Lung (tissue), 12 donors: ENCODE measurements around the gene RBFOX2. TPM values are rescaled to one million over a fixed set of nuclear protein-coding genes. Genes with fewer than 3 reads are reported as not detected.

Experiments
- ATAC-seq: fragments of 200-7000 bp; cut with Tn5 transposase; one replicate; pipeline ENCODE4 v1.9.1; 2020; ENCODE audit warnings: moderate number of reproducible peaks; ENCODE audit not compliant: insufficient read depth, low FRiP score
- DNase-seq, 3 donors: peaks; one replicate each; pipeline ENCODE4 v3.0.0-alpha.2; 2013 to 2017
- H3K27ac ChIP-seq, 2 donors: one replicate each; pipeline ENCODE4 v1.5.1; 2013; ENCODE audit warnings: mild to moderate bottlenecking in 2 of 2, moderate library complexity in 2 of 2, control low read depth in 1 of 2, inconsistent platforms in 1 of 2, low read depth in 1 of 2, low read length in 1 of 2
- H3K27me3 ChIP-seq, 3 donors: one replicate each; pipeline ENCODE4 v1.5.1; 2013; ENCODE audit warnings: low read length in 2 of 3; ENCODE audit not compliant: control insufficient read depth in 3 of 3, insufficient read depth in 3 of 3
- H3K36me3 ChIP-seq, 4 donors: one replicate each; pipeline ENCODE4 v1.5.1; 2013; ENCODE audit warnings: low read length in 4 of 4, mild to moderate bottlenecking in 1 of 4, moderate library complexity in 1 of 4; ENCODE audit not compliant: control insufficient read depth in 4 of 4, insufficient read depth in 4 of 4
- H3K4me1 ChIP-seq, 5 donors: one replicate each; pipeline ENCODE4 v1.5.1; 2013; ENCODE audit warnings: low read length in 5 of 5, mild to moderate bottlenecking in 2 of 5, moderate library complexity in 1 of 5; ENCODE audit not compliant: control insufficient read depth in 5 of 5, insufficient read depth in 5 of 5
- H3K4me3 ChIP-seq: one replicate; pipeline ENCODE4 v1.5.1; 2013; ENCODE audit warnings: mild to moderate bottlenecking, control low read depth, moderate library complexity
- H3K9ac ChIP-seq, 2 donors: one replicate each; pipeline ENCODE4 v1.5.1; 2013; ENCODE audit warnings: low read length in 2 of 2, control low read depth in 1 of 2; ENCODE audit not compliant: insufficient read depth in 1 of 2
- H3K9me3 ChIP-seq, 4 donors: one replicate each; pipeline ENCODE4 v1.5.1; 2013; ENCODE audit warnings: low read length in 3 of 4, mild to moderate bottlenecking in 1 of 4, moderate library complexity in 1 of 4; ENCODE audit not compliant: control insufficient read depth in 4 of 4, insufficient read depth in 3 of 4
- CTCF ChIP-seq: IDR thresholded peaks from 2 replicates; pipeline ENCODE4 v1.5.1; 2012; ENCODE audit warnings: mild to moderate bottlenecking; ENCODE audit errors: control extremely low read depth, extremely low read depth
- WGBS, 2 donors: extraction: QIAGEN DNeasy Blood & Tissue Kit; methylation state at CpG; one replicate each; pipeline ENCODE4 v1.1.7; 2013; 5-methylcytosine and 5-hydroxymethylcytosine counted together
- polyA plus RNA-seq, 2 donors: library from polyadenylated mRNA; stranded (reverse); fragments of 200-250 nt; gene quantifications; one replicate each; pipeline ENCODE4 v1.2.1, GENCODE V29; 2013
- total RNA-seq, 2 donors: library from RNA; depleted of rRNA in 1 of 2; stranded (reverse); fragments of >200 nt in 1 of 2; gene quantifications; one replicate each; pipeline ENCODE4 v1.2.1, GENCODE V29; 2014 to 2021
- donor health status: control.
- donor health status: control.
- donor health status: Bipolar disorder and iron deficiency.
- donor health status: healthy.
- donor health status: DM: yes; HTN: yes; CAD: no.

Gene RBFOX2
- total and polyA plus RNA-seq, 4 donors = 16.5 to 195 (median 43.3) TPM

- H3K27me3 ChIP-seq = no peaks in the 10 kb centered on the region
- H3K9ac ChIP-seq = no peak overlapping the region
- no peaks in the 10 kb centered on the region for H3K9me3 ChIP-seq
- no peak for ATAC-seq
- H3K36me3 ChIP-seq = peaks cover 12 to 32% (median 25%) of the 10 kb centered on the region in 4 donors
- peaks cover 0 to 27% (median 17%) of the 10 kb centered on the region in 5 donors for H3K4me1 ChIP-seq
- peak overlapping the region in 1 of 2 donors; percentile 53 for H3K27ac ChIP-seq
- DNase-seq = no peak
- TF ChIP-seq CTCF = no peak
- WGBS, 2 donors = 76 to 77% methylated on average over 4 of the region's 4 CpGs
- H3K4me3 ChIP-seq = no peak overlapping the region
These were observed 281.5 kb downstream of the RBFOX2 start for GRCh38 chr22:35746946-35747703.

- peaks cover 11 to 33% (median 24%) of the 10 kb centered on the region in 4 donors for H3K36me3 ChIP-seq
- peak in 2 of 3 donors; percentile 34 to 40 for DNase-seq
- no peak overlapping the region for H3K27ac ChIP-seq
- WGBS, 2 donors = 93 to 94% methylated on average over 9 of the region's 9 CpGs
- TF ChIP-seq CTCF = no peak
- no peaks in the 10 kb centered on the region for H3K27me3 ChIP-seq
- H3K4me1 ChIP-seq = peaks cover 0 to 31% (median 18%) of the 10 kb centered on the region in 5 donors
- no peaks in the 10 kb centered on the region for H3K9me3 ChIP-seq
- H3K4me3 ChIP-seq = no peak overlapping the region
- no peak overlapping the region for H3K9ac ChIP-seq
- ATAC-seq = no peak
These were observed 282.4 kb downstream of the RBFOX2 start for GRCh38 chr22:35746248-35746647.

- 78 to 83% methylated on average over 6 of the region's 6 CpGs for WGBS, 2 donors
- no peaks in the 10 kb centered on the region for H3K27me3 ChIP-seq
- ATAC-seq (no peak), DNase-seq (peak in 2 of 3 donors; percentile 61 to 66)
- peak overlapping the region in 1 of 2 donors; percentile 88 for H3K27ac ChIP-seq
- TF ChIP-seq CTCF = no peak
- no peak overlapping the region for H3K9ac ChIP-seq
- peaks cover 0 to 29% (median 18%) of the 10 kb centered on the region in 5 donors for H3K4me1 ChIP-seq
- peaks cover 13 to 29% (median 23%) of the 10 kb centered on the region in 4 donors for H3K36me3 ChIP-seq
- H3K4me3 ChIP-seq = no peak overlapping the region
- H3K9me3 ChIP-seq = no peaks in the 10 kb centered on the region
These were observed 285.2 kb downstream of the RBFOX2 start for GRCh38 chr22:35743326-35743860.
